Nephron progenitor cell (in vitro differentiated cells): ENCODE results near the gene CCDC88A.

Experiments used
- DNase-seq: peaks from one replicate; pipeline ENCODE4 v3.0.0; 2021
- H3K27ac Mint-ChIP-seq: 2 replicates; pipeline ENCODE4 v1.8.0; 2021; ENCODE audit warnings: mild to moderate bottlenecking, moderate library complexity, mixed read lengths
- H3K27me3 Mint-ChIP-seq: 2 replicates; pipeline ENCODE4 v1.8.0; 2021; ENCODE audit warnings: mild to moderate bottlenecking, low read depth, mixed read lengths; ENCODE audit not compliant: poor library complexity
- H3K36me3 Mint-ChIP-seq: 2 replicates; pipeline ENCODE4 v1.8.0; 2021; ENCODE audit warnings: low read depth, mixed read lengths
- H3K4me1 Mint-ChIP-seq: 2 replicates; pipeline ENCODE4 v1.8.0; 2021; ENCODE audit warnings: mixed read lengths
- H3K4me3 Mint-ChIP-seq: 2 replicates; pipeline ENCODE4 v1.8.0; 2021; ENCODE audit warnings: mild to moderate bottlenecking, moderate library complexity, mixed read lengths
- H3K9me3 Mint-ChIP-seq: 2 replicates; pipeline ENCODE4 v1.8.0; 2021; ENCODE audit warnings: mild to moderate bottlenecking, moderate library complexity, mixed read lengths
- CTCF ChIP-seq: fragments of 200-600 bp; sonication (generic); IDR thresholded peaks from 2 replicates; pipeline ENCODE4 v1.5.0; 2021; ENCODE audit warnings: antibody characterized with exemption

Gene CCDC88A

GRCh38 chr2:55425431-55425831, 5.8 kb upstream of the CCDC88A start:
- DNase-seq = no peak
- TF ChIP-seq CTCF = no peak
- Mint-ChIP-seq H3K36me3 (no peaks in the 10 kb centered on the region), H3K4me3 (no peak overlapping the region), H3K27ac (no peak overlapping the region), H3K27me3 (peaks cover 3% of the 10 kb centered on the region), H3K9me3 (no peaks in the 10 kb centered on the region), H3K4me1 (peaks cover 17% of the 10 kb centered on the region)

GRCh38 chr2:55422876-55423665, 3.4 kb upstream of the CCDC88A start:
- H3K36me3 Mint-ChIP-seq = no peaks in the 10 kb centered on the region
- H3K27me3 Mint-ChIP-seq = peaks cover 3% of the 10 kb centered on the region
- TF ChIP-seq CTCF = no peak
- H3K4me3 Mint-ChIP-seq = no peak overlapping the region
- DNase-seq = no peak
- H3K4me1 Mint-ChIP-seq = peaks cover 22% of the 10 kb centered on the region
- H3K9me3 Mint-ChIP-seq = no peaks in the 10 kb centered on the region
- H3K27ac Mint-ChIP-seq = no peak overlapping the region

- Mint-ChIP-seq H3K4me3 (peak overlapping the region; percentile 45), H3K36me3 (no peaks in the 10 kb centered on the region), H3K27ac (no peak overlapping the region), H3K27me3 (peaks cover 3% of the 10 kb centered on the region), H3K4me1 (peaks cover 36% of the 10 kb centered on the region), H3K9me3 (no peaks in the 10 kb centered on the region)
- TF ChIP-seq CTCF = no peak
- DNase-seq = no peak
Measured at GRCh38 chr2:55421326-55421725, 1.7 kb upstream of the CCDC88A start.

- peaks cover 40% of the 10 kb centered on the region for H3K4me1 Mint-ChIP-seq
- peaks cover 3% of the 10 kb centered on the region for H3K27me3 Mint-ChIP-seq
- H3K27ac Mint-ChIP-seq = no peak overlapping the region
- no peak for DNase-seq
- H3K36me3 Mint-ChIP-seq = no peaks in the 10 kb centered on the region
- no peaks in the 10 kb centered on the region for H3K9me3 Mint-ChIP-seq
- peak overlapping the region; percentile 97 for H3K4me3 Mint-ChIP-seq
- no peak for TF ChIP-seq CTCF
Measured at GRCh38 chr2:55420871-55421270, 1.2 kb upstream of the CCDC88A start.

GRCh38 chr2:55420439-55420725, 726 bp upstream of the CCDC88A start:
- no peak for TF ChIP-seq CTCF
- H3K27ac Mint-ChIP-seq = peak overlapping the region; percentile 50
- no peaks in the 10 kb centered on the region for H3K9me3 Mint-ChIP-seq
- peak overlapping the region; percentile 97 for H3K4me3 Mint-ChIP-seq
- H3K27me3 Mint-ChIP-seq = peaks cover 3% of the 10 kb centered on the region
- no peak for DNase-seq
- peaks cover 42% of the 10 kb centered on the region for H3K4me1 Mint-ChIP-seq
- H3K36me3 Mint-ChIP-seq = no peaks in the 10 kb centered on the region

GRCh38 chr2:55419233-55419678, 400 bp downstream of the CCDC88A start:
- DNase-seq = no peak
- H3K27ac Mint-ChIP-seq = peak overlapping the region; percentile 99
- peaks cover 3% of the 10 kb centered on the region for H3K36me3 Mint-ChIP-seq
- H3K27me3 Mint-ChIP-seq = peaks cover 3% of the 10 kb centered on the region
- no peak for TF ChIP-seq CTCF
- peaks cover 49% of the 10 kb centered on the region for H3K4me1 Mint-ChIP-seq
- H3K4me3 Mint-ChIP-seq = peak overlapping the region; percentile 97
- no peaks in the 10 kb centered on the region for H3K9me3 Mint-ChIP-seq
